OCI-LY1 (cell line): ENCODE data around the gene MIB2.

Experiments used
- EZH2 ChIP-seq: fragments of 200-600 bp; sonication (generic), shearing (Covaris generic); IDR thresholded peaks from 2 replicates; pipeline ENCODE4 v1.8.0; 2017; ENCODE audit warnings: borderline replicate concordance, mixed run types, mild to moderate bottlenecking, antibody characterized with exemption, low read length, moderate library complexity, mixed read lengths
- TF ChIP-seq, protein P1 (sequence below): fragments of 200-600 bp; sonication (generic), shearing (Covaris generic); IDR thresholded peaks from 2 replicates; pipeline ENCODE4 v1.5.1; 2017; ENCODE audit warnings: mild to moderate bottlenecking, antibody characterized with exemption, low read length, moderate library complexity, mixed read lengths

DNA sequence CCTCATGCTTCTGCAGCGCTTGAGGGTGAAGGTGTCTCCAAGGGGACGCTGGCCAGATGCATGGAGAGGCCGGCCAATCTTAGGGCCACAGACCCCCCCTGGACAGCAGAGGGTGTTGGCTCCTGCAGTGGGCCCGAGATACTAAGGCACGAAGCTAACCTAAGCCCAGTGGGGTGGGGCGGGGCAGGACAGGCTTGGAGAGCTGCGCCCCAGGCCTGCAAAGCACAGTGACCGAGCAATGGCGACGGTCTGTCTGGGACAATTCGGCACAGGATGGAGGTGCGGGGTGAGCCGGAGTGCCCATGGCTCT is 16.6 kb upstream of the MIB2 start:
- no peak for TF ChIP-seq EZH2
- TF ChIP-seq, protein P1, sequence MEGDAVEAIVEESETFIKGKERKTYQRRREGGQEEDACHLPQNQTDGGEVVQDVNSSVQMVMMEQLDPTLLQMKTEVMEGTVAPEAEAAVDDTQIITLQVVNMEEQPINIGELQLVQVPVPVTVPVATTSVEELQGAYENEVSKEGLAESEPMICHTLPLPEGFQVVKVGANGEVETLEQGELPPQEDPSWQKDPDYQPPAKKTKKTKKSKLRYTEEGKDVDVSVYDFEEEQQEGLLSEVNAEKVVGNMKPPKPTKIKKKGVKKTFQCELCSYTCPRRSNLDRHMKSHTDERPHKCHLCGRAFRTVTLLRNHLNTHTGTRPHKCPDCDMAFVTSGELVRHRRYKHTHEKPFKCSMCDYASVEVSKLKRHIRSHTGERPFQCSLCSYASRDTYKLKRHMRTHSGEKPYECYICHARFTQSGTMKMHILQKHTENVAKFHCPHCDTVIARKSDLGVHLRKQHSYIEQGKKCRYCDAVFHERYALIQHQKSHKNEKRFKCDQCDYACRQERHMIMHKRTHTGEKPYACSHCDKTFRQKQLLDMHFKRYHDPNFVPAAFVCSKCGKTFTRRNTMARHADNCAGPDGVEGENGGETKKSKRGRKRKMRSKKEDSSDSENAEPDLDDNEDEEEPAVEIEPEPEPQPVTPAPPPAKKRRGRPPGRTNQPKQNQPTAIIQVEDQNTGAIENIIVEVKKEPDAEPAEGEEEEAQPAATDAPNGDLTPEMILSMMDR: no peak
